Mesendoderm (in vitro differentiated cells): ENCODE measurements around the gene METTL21C.

ENCODE experiments used
- DNase-seq: peaks from one replicate; pipeline ENCODE4 v3.0.0; 2013
- H2AK5ac ChIP-seq: 2 replicates; pipeline ENCODE4 v1.6.1; 2013; ENCODE audit warnings: low read length, inconsistent platforms
- H2BK120ac ChIP-seq: 2 replicates; pipeline ENCODE4 v1.6.1; 2013; ENCODE audit warnings: low read depth, mild to moderate bottlenecking, low read length, moderate library complexity, mixed read lengths
- H2BK15ac ChIP-seq: replicated peaks from 2 replicates; pipeline ENCODE4 v1.6.1; 2013; ENCODE audit warnings: low read depth, mild to moderate bottlenecking, moderate library complexity
- H2BK5ac ChIP-seq: 2 replicates; pipeline ENCODE4 v1.6.1; 2013; ENCODE audit warnings: low read length, inconsistent platforms
- H3K18ac ChIP-seq: 2 replicates; pipeline ENCODE4 v1.6.1; 2013; ENCODE audit warnings: mild to moderate bottlenecking, low read length, mixed read lengths
- H3K23ac ChIP-seq: one replicate; pipeline ENCODE4 v1.6.1; 2013; ENCODE audit warnings: low read length
- H3K27ac ChIP-seq: 2 replicates; pipeline ENCODE4 v1.5.1; 2013; ENCODE audit warnings: low read depth, mild to moderate bottlenecking, inconsistent platforms, low read length, moderate library complexity
- H3K27me3 ChIP-seq: 2 replicates; pipeline ENCODE4 v1.6.1; 2013; ENCODE audit warnings: low read length, control low read depth, mild to moderate bottlenecking, inconsistent platforms; ENCODE audit not compliant: insufficient read depth, poor library complexity
- H3K36me3 ChIP-seq: 2 replicates; pipeline ENCODE4 v1.6.1; 2013; ENCODE audit warnings: low read length, inconsistent platforms; ENCODE audit not compliant: control insufficient read depth, insufficient read depth
- H3K4ac ChIP-seq: one replicate; pipeline ENCODE4 v1.6.1; 2013; ENCODE audit warnings: low read depth, mild to moderate bottlenecking, low read length, moderate library complexity
- H3K4me1 ChIP-seq: 2 replicates; pipeline ENCODE4 v1.6.1; 2013; ENCODE audit warnings: low read depth, low read length, inconsistent platforms; ENCODE audit not compliant: control insufficient read depth
- H3K4me2 ChIP-seq: 2 replicates; pipeline ENCODE4 v1.6.1; 2013; ENCODE audit warnings: low read length
- H3K4me3 ChIP-seq: 2 replicates; pipeline ENCODE4 v1.5.1; 2013; ENCODE audit warnings: mild to moderate bottlenecking, low read length
- H3K56ac ChIP-seq: one replicate; pipeline ENCODE4 v1.6.1; 2013; ENCODE audit warnings: low read length
- H3K79me1 ChIP-seq: 2 replicates; pipeline ENCODE4 v1.6.1; 2013; ENCODE audit warnings: low read length, inconsistent platforms
- H3K79me2 ChIP-seq: 2 replicates; pipeline ENCODE4 v1.6.1; 2013; ENCODE audit warnings: mild to moderate bottlenecking, low read length; ENCODE audit not compliant: control insufficient read depth, insufficient read depth
- H3K9ac ChIP-seq: 2 replicates; pipeline ENCODE4 v1.6.1; 2013; ENCODE audit warnings: low read length, inconsistent platforms
- H4K5ac ChIP-seq: one replicate; pipeline ENCODE4 v1.6.1; 2013; ENCODE audit warnings: low read length
- H4K8ac ChIP-seq: one replicate; pipeline ENCODE4 v1.6.1; 2013; ENCODE audit warnings: low read depth, mild to moderate bottlenecking, control low read depth, low read length, moderate library complexity
- WGBS: extraction: QIAGEN DNeasy Blood & Tissue Kit; methylation state at CpG from one replicate; pipeline ENCODE4 v1.1.7; 2013; ENCODE audit warnings: low lambda C conversion rate, missing lambda C conversion rate; ENCODE audit not compliant: insufficient coverage; ENCODE audit errors: extremely low coverage; 5-methylcytosine and 5-hydroxymethylcytosine counted together

The METTL21C gene

DNA sequence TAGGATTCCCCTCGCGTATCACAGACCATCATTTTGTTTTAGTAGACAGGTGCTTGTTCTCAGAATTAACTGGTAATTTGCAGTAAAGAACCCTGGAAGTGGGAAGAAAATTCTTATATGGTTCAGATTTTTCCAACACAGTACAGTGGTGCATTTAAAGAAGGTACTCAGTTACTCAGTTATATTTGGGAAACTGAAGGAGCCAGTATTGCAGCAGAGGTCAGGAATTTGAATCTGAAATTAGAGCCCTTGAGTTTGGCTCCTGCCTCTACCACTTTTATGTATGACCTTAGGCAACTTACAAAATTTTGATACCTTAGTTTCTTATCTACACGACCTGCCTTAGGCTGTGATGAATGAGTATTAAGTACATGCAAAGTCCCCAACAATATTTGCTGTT is 19.7 kb downstream of the METTL21C start:
- Histone ChIP-seq H3K18ac (no peak overlapping the region), H3K79me1 (no peaks in the 10 kb centered on the region), H3K9ac (no peak overlapping the region), H3K4me2 (no peak overlapping the region), H3K56ac (no peak overlapping the region), H2BK120ac (no peak overlapping the region), H3K27me3 (no peaks in the 10 kb centered on the region), H2AK5ac (no peak overlapping the region), H3K27ac (no peak overlapping the region), H3K36me3 (peaks cover 4% of the 10 kb centered on the region), H2BK15ac (no peak overlapping the region), H3K23ac (no peak overlapping the region), H2BK5ac (no peak overlapping the region), H3K79me2 (no peaks in the 10 kb centered on the region), H3K4me1 (peaks cover 3% of the 10 kb centered on the region), H4K5ac (no peak overlapping the region), H3K4ac (no peak overlapping the region), H3K4me3 (no peak overlapping the region), H4K8ac (no peak overlapping the region)
- WGBS, result no CpG with 5 or more reads among the region's 3 CpGs
- DNase-seq, result no peak

DNA sequence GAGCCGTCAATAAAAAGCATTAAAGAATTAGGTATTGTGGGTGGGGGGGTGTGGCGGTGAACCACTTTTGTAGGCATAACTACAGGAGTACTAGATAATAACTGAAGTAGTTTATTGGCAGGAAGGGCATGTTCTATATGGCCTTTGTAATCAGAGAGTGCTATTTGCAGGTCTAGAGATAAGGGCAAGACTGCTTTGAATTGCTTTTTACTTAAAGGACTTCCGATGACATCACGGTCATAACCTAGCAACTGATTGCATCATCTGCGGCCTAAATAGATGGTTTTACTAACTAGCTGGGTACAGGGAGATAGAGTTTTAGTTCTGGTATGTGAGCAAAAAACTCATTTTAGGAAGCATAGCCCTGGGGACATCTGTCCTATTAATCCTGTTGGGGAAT is 24.7 kb downstream of the METTL21C start:
- H2BK120ac ChIP-seq, result no peak overlapping the region
- no peak overlapping the region for H3K23ac ChIP-seq
- no peak for DNase-seq
- peaks cover 3% of the 10 kb centered on the region for H3K4me1 ChIP-seq
- H3K4ac ChIP-seq, result no peak overlapping the region
- H2BK5ac ChIP-seq, result no peak overlapping the region
- no peak overlapping the region for H3K27ac ChIP-seq
- H4K8ac ChIP-seq, result no peak overlapping the region
- no peak overlapping the region for H3K56ac ChIP-seq
- H3K4me3 ChIP-seq, result no peak overlapping the region
- peaks cover 11% of the 10 kb centered on the region for H3K36me3 ChIP-seq
- no CpG with 5 or more reads among the region's 5 CpGs for WGBS
- no peak overlapping the region for H2BK15ac ChIP-seq
- H3K18ac ChIP-seq, result no peak overlapping the region
- no peaks in the 10 kb centered on the region for H3K79me1 ChIP-seq
- no peak overlapping the region for H3K4me2 ChIP-seq
- H3K79me2 ChIP-seq, result no peaks in the 10 kb centered on the region
- H3K27me3 ChIP-seq, result no peaks in the 10 kb centered on the region
- H2AK5ac ChIP-seq, result no peak overlapping the region
- no peak overlapping the region for H3K9ac ChIP-seq
- no peak overlapping the region for H4K5ac ChIP-seq

DNA sequence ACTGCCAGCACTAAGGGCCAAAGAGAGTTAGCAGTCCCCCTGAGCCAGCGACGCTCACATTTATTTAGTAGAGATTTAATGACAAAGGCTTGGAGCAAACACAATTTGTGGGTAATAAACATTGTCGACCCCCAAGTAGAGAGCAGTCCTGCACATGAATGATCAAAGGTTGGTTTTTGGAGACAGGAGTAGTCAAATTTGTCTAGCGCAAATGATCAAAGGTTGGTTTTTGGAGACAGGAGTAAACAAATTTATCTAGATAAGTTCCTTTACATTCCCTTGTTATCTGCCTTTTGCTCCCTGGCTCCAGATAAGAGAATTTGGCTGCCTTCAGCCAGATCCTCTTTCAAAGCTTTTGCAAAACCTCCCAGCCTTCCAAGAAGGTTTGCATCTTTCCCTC is 26.9 kb downstream of the METTL21C start:
- no peak overlapping the region for H3K4me2 ChIP-seq
- H3K27ac ChIP-seq, result no peak overlapping the region
- no peaks in the 10 kb centered on the region for H3K27me3 ChIP-seq
- H2BK120ac ChIP-seq, result no peak overlapping the region
- no peaks in the 10 kb centered on the region for H3K79me2 ChIP-seq
- no peak overlapping the region for H3K18ac ChIP-seq
- H2AK5ac ChIP-seq, result no peak overlapping the region
- H3K36me3 ChIP-seq, result peaks cover 9% of the 10 kb centered on the region
- no peak overlapping the region for H2BK15ac ChIP-seq
- no peak overlapping the region for H3K9ac ChIP-seq
- no peak overlapping the region for H3K23ac ChIP-seq
- no peaks in the 10 kb centered on the region for H3K79me1 ChIP-seq
- H3K4me3 ChIP-seq, result peak overlapping the region; percentile 19
- H4K8ac ChIP-seq, result no peak overlapping the region
- H2BK5ac ChIP-seq, result no peak overlapping the region
- H3K4ac ChIP-seq, result no peak overlapping the region
- WGBS, result no CpG with 5 or more reads among the region's 4 CpGs
- H3K4me1 ChIP-seq, result peaks cover 3% of the 10 kb centered on the region
- peak; percentile 44 for DNase-seq
- no peak overlapping the region for H4K5ac ChIP-seq
- H3K56ac ChIP-seq, result no peak overlapping the region

DNA sequence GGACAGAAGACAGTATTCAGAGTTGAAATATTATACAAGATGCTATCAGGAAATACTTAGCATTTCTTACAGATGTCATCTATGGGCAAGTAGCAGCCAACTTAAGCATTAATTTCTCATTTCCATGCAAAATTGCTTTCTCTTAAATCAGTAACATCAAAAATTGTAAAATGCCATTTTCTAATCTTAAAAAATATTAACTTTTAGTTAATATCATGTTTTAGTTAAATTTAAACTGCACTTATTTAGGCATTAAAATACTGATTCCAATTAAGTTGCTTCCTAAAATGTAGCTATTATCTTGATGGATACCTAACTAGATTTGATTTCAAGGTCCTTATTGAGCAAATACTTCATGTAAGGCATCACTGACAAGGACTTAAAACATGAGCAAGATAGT is 27.8 kb downstream of the METTL21C start:
- Histone ChIP-seq H2BK120ac (no peak overlapping the region), H3K79me1 (no peaks in the 10 kb centered on the region), H3K4ac (no peak overlapping the region), H2BK15ac (no peak overlapping the region), H4K5ac (no peak overlapping the region), H3K9ac (no peak overlapping the region), H3K36me3 (peaks cover 9% of the 10 kb centered on the region), H3K4me1 (no peaks in the 10 kb centered on the region), H3K27ac (no peak overlapping the region), H3K79me2 (no peaks in the 10 kb centered on the region), H3K56ac (no peak overlapping the region), H3K18ac (no peak overlapping the region), H3K27me3 (no peaks in the 10 kb centered on the region), H3K4me3 (no peak overlapping the region), H4K8ac (no peak overlapping the region), H3K4me2 (no peak overlapping the region), H2BK5ac (no peak overlapping the region), H2AK5ac (no peak overlapping the region), H3K23ac (no peak overlapping the region)
- no peak for DNase-seq

DNA sequence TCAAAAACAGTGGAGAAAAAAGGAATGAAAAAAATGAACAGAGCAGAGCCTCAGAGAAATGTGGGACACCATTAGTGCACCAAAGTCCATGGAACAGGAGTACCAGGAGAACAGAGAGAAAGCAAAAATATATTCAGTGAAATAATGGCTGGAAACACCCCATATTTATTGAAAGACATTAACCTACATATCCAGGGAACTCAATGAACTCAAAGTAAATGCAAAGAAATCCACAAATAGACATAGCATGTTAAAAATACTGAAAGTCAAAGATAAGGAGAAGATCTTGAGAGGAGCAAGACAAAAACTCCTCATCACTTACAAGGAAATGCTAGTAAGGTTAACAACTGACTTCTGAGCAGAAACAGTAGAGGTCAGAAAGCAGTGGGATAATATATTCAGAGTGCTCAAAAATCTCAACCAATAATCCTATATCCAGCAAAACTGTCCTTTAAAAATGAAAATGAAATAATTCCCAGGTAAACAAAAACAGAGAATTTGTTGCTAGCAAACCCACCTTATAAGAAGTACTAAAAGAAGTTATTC is 35.6 kb downstream of the METTL21C start:
- Histone ChIP-seq H2AK5ac (no peak overlapping the region), H3K79me2 (no peaks in the 10 kb centered on the region), H4K8ac (no peak overlapping the region), H3K79me1 (no peaks in the 10 kb centered on the region), H3K4me2 (no peak overlapping the region), H2BK15ac (no peak overlapping the region), H3K9ac (no peak overlapping the region), H3K4me3 (no peak overlapping the region), H4K5ac (no peak overlapping the region), H2BK120ac (no peak overlapping the region), H3K56ac (no peak overlapping the region), H3K36me3 (peaks cover 2% of the 10 kb centered on the region), H3K4me1 (no peaks in the 10 kb centered on the region), H3K27ac (no peak overlapping the region), H3K18ac (no peak overlapping the region), H3K4ac (no peak overlapping the region), H3K23ac (no peak overlapping the region), H2BK5ac (no peak overlapping the region), H3K27me3 (no peaks in the 10 kb centered on the region)
- DNase-seq, result no peak

DNA sequence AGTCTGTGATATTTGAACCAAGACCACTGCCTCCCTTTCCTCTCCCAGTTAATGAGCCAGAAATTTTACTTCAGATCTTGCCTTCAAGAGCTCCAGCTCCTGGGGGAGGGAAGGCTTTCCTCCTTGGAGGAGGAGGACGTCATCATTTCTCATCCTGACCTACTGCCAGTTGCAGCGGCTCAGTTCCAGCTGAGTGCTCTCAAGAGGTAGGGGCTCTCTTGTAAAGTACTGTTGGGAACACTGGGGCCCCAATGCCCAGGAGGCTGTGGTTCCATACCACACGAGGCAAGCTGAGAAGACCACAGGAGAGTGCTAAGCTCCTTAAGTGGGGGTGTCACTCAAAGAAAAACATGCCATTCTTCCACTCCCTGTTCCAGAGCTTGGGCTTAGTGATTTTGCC is 36.2 kb downstream of the METTL21C start:
- H3K27me3 ChIP-seq, result no peaks in the 10 kb centered on the region
- no peak overlapping the region for H3K4me2 ChIP-seq
- H2BK120ac ChIP-seq, result no peak overlapping the region
- H2BK15ac ChIP-seq, result no peak overlapping the region
- H4K8ac ChIP-seq, result no peak overlapping the region
- H3K79me2 ChIP-seq, result no peaks in the 10 kb centered on the region
- DNase-seq, result no peak
- no peak overlapping the region for H3K9ac ChIP-seq
- no peaks in the 10 kb centered on the region for H3K79me1 ChIP-seq
- H4K5ac ChIP-seq, result no peak overlapping the region
- H3K4me3 ChIP-seq, result no peak overlapping the region
- WGBS, result no CpG with 5 or more reads among the region's 3 CpGs
- no peak overlapping the region for H3K4ac ChIP-seq
- H3K36me3 ChIP-seq, result peaks cover 2% of the 10 kb centered on the region
- H3K27ac ChIP-seq, result no peak overlapping the region
- no peak overlapping the region for H2AK5ac ChIP-seq
- H3K23ac ChIP-seq, result no peak overlapping the region
- H3K56ac ChIP-seq, result no peak overlapping the region
- no peak overlapping the region for H2BK5ac ChIP-seq
- no peaks in the 10 kb centered on the region for H3K4me1 ChIP-seq
- no peak overlapping the region for H3K18ac ChIP-seq
